HCT116 (cell line): ENCODE measurements around the gene ROBO1. TPM values are rescaled to one million over a fixed set of nuclear protein-coding genes. Genes with fewer than 3 reads are reported as not detected.

ENCODE experiments used
- ATAC-seq: fragments of 200-7000 bp; cut with Tn5 transposase; 2 replicates; pipeline ENCODE4 v1.9.1; 2020; ENCODE audit warnings: mild to moderate bottlenecking, moderate library complexity
- BruUV-seq: library from RNA; stranded (reverse); fragments of 400-500 nt; replicated peaks from 2 replicates; lab custom pipeline; 2021; lab: Mats Ljungman, UMichigan
- CTCF ChIA-PET: fragments of 300-600 bp; sonication (Branson Sonifier 250); formaldehyde crosslinking; loops from one replicate; lab custom pipeline; 2021; ENCODE audit warnings: antibody characterized with exemption; lab: Charles Lee
- POLR2A ChIA-PET: fragments of 300-600, 350-600 bp; sonication (Branson Sonifier 250); formaldehyde crosslinking; loops from one replicate; lab custom pipeline; 2021; ENCODE audit warnings: antibody characterized with exemption; lab: Charles Lee
- RAD21 ChIA-PET, 2 experiments: fragments of 300-600 bp; sonication (Branson Sonifier 250); formaldehyde crosslinking; loops; one replicate each; lab custom pipeline; 2023; ENCODE audit warnings: low total read pairs in 2 of 2; ENCODE audit not compliant: uncharacterized antibody in 2 of 2, unreplicated experiment in 2 of 2, low non-redundant PET in 1 of 2; lab: Charles Lee
- DNase-seq: peaks from one replicate; pipeline ENCODE4 v3.0.0-alpha.2; 2010; ENCODE audit warnings: low read depth, low spot score
- H2AFZ ChIP-seq: fragments of 200-600 bp; shearing (Covaris generic), sonication (generic); 2 replicates; pipeline ENCODE4 v1.6.1; 2017; ENCODE audit warnings: low read depth, mixed run types, mixed read lengths, antibody characterized with exemption, low read length; ENCODE audit not compliant: poor library complexity, severe bottlenecking
- H3K27ac ChIP-seq: 2 replicates; pipeline ENCODE4 v1.5.1; 2012; ENCODE audit warnings: low read depth, low read length
- H3K27me3 ChIP-seq: fragments of 200-600 bp; sonication (generic); 2 replicates; pipeline ENCODE4 v1.6.1; 2016; ENCODE audit warnings: mixed run types, low read length, mixed read lengths; ENCODE audit not compliant: insufficient read depth
- H3K36me3 ChIP-seq, 2 experiments: fragments of 200-500 bp in 1 of 2; fragments of 200-600 bp in 1 of 2; sonication (Bioruptor generic) in 1 of 2; sonication (generic) in 1 of 2; 2 replicates each; pipeline versions ENCODE4 v1.5.1 to v1.6.1; 2014 to 2016; ENCODE audit warnings: low read length in 2 of 2, inconsistent platforms in 1 of 2, mixed read lengths in 1 of 2, mixed run types in 1 of 2; ENCODE audit not compliant: insufficient read depth in 2 of 2, control insufficient read depth in 1 of 2
- H3K4me1 ChIP-seq, 2 experiments: fragments of 200-600 bp in 1 of 2; sonication (generic) in 1 of 2; 2 replicates each; pipeline versions ENCODE4 v1.5.1 to v1.6.1; 2012 to 2017; ENCODE audit warnings: low read length in 2 of 2, inconsistent platforms in 1 of 2, mild to moderate bottlenecking in 1 of 2, mixed read lengths in 1 of 2, mixed run types in 1 of 2, moderate library complexity in 1 of 2; ENCODE audit not compliant: insufficient read depth in 2 of 2, control insufficient read depth in 1 of 2
- H3K4me2 ChIP-seq: fragments of 200-600 bp; sonication (generic); 2 replicates; pipeline ENCODE4 v1.6.1; 2017; ENCODE audit warnings: mixed run types, low read length, mixed read lengths
- H3K4me3 ChIP-seq, 2 experiments: fragments of 200-600 bp in 1 of 2; sonication (generic) in 1 of 2; replicated peaks in 1 of 2; 2 replicates each; pipeline ENCODE4 v1.5.1; 2011 to 2016; ENCODE audit warnings: low read length in 2 of 2, control low read depth in 1 of 2, low read depth in 1 of 2, mild to moderate bottlenecking in 1 of 2, mixed read lengths in 1 of 2, mixed run types in 1 of 2
- H3K79me2 ChIP-seq: fragments of 200-600 bp; sonication (generic); 2 replicates; pipeline ENCODE4 v1.6.1; 2017; ENCODE audit warnings: mild to moderate bottlenecking, mixed run types, low read length, moderate library complexity, mixed read lengths; ENCODE audit not compliant: insufficient read depth
- H3K9ac ChIP-seq: fragments of 200-600 bp; sonication (generic); 2 replicates; pipeline ENCODE4 v1.6.1; 2016; ENCODE audit warnings: low read length, mixed read lengths
- H3K9me2 ChIP-seq: fragments of 200-600 bp; sonication (generic), shearing (Covaris generic); 2 replicates; pipeline ENCODE4 v1.6.1; 2017; ENCODE audit warnings: mixed run types, mild to moderate bottlenecking, moderate library complexity; ENCODE audit not compliant: insufficient read depth
- H3K9me3 ChIP-seq, 2 experiments: fragments of 200-500 bp in 1 of 2; fragments of 200-600 bp in 1 of 2; sonication (Bioruptor generic) in 1 of 2; sonication (generic) in 1 of 2; 2 replicates each; pipeline ENCODE4 v1.6.1; 2014 to 2017; ENCODE audit warnings: low read length in 2 of 2, mixed read lengths in 2 of 2, inconsistent platforms in 1 of 2, low read depth in 1 of 2, mild to moderate bottlenecking in 1 of 2, mixed run types in 1 of 2, moderate library complexity in 1 of 2; ENCODE audit not compliant: control insufficient read depth in 1 of 2, insufficient read depth in 1 of 2
- H4K20me1 ChIP-seq: fragments of 200-600 bp; sonication (generic), shearing (Covaris generic); 2 replicates; pipeline ENCODE4 v1.6.1; 2017; ENCODE audit warnings: mixed run types, mild to moderate bottlenecking, moderate library complexity; ENCODE audit not compliant: insufficient read depth
- ATF3 ChIP-seq: IDR thresholded peaks from 2 replicates; pipeline ENCODE4 v1.6.1; 2012
- CBX3 ChIP-seq: IDR thresholded peaks from 2 replicates; pipeline ENCODE4 v1.6.1; 2012; ENCODE audit warnings: low read depth
- ELF1 ChIP-seq: IDR thresholded peaks from 2 replicates; pipeline ENCODE4 v1.6.1; 2012; ENCODE audit warnings: low read depth, borderline replicate concordance
- EZH2phosphoT487 ChIP-seq: fragments of 200-600 bp; IDR thresholded peaks from 2 replicates; pipeline ENCODE4 v1.6.1; 2018; ENCODE audit warnings: antibody characterized with exemption, borderline replicate concordance
- FOSL1 ChIP-seq: IDR thresholded peaks from 2 replicates; pipeline ENCODE4 v1.6.1; 2012; ENCODE audit warnings: low read depth
- POLR2A ChIP-seq: IDR thresholded peaks from 2 replicates; pipeline ENCODE4 v1.7.0; 2011; ENCODE audit warnings: borderline replicate concordance; ENCODE audit not compliant: insufficient read depth, insufficient read length; ENCODE audit errors: extremely low read depth
- POLR2AphosphoS5 ChIP-seq: IDR thresholded peaks from 2 replicates; pipeline ENCODE4 v1.6.1; 2011; ENCODE audit warnings: mild to moderate bottlenecking, low read depth, low read length, moderate library complexity
- REST ChIP-seq: IDR thresholded peaks from 2 replicates; pipeline ENCODE4 v1.6.1; 2012; ENCODE audit warnings: low read depth
- SIN3A ChIP-seq: IDR thresholded peaks from 2 replicates; pipeline ENCODE4 v1.6.1; 2012; ENCODE audit warnings: low read depth
- SRF ChIP-seq: IDR thresholded peaks from 2 replicates; pipeline ENCODE4 v1.6.1; 2012; ENCODE audit warnings: low read depth
- TCF7L2 ChIP-seq: IDR thresholded peaks from 2 replicates; pipeline ENCODE4 v1.7.0; 2011; ENCODE audit warnings: borderline replicate concordance, inconsistent platforms; ENCODE audit not compliant: insufficient read depth, insufficient read length; ENCODE audit errors: extremely low read depth
- YY1 ChIP-seq: IDR thresholded peaks from 2 replicates; pipeline ENCODE4 v1.6.1; 2011; ENCODE audit warnings: low read length, low read depth, moderate library complexity, mild to moderate bottlenecking; ENCODE audit not compliant: insufficient replicate concordance; ENCODE audit errors: extremely low read depth
- ZBTB33 ChIP-seq: IDR thresholded peaks from 2 replicates; pipeline ENCODE4 v1.6.1; 2011; ENCODE audit warnings: mild to moderate bottlenecking, low read length, moderate library complexity; ENCODE audit not compliant: insufficient replicate concordance; ENCODE audit errors: extremely low read depth
- ZFX ChIP-seq: fragments of 450-650 bp; IDR thresholded peaks from 2 replicates; pipeline ENCODE4 v1.6.1; 2017
- ZNF274 ChIP-seq: fragments of 200-500 bp; sonication (Bioruptor generic); IDR thresholded peaks from 2 replicates; pipeline ENCODE4 v1.6.1; 2014; ENCODE audit warnings: mild to moderate bottlenecking, low read depth, low read length, inconsistent platforms
- intact Hi-C: fragments of 100-400 bp; cut with micrococcal nuclease; formaldehyde crosslinking; loops from 2 replicates; pipeline ENCODE4 v1.10.0; 2022
- total RNA-seq: library from RNA; stranded (reverse); gene quantifications from one replicate; pipeline ENCODE4 v1.2.1, GENCODE V29; 2021; ENCODE audit not compliant: unreplicated experiment
- TF ChIP-seq, protein P1 (sequence below), 3 experiments: fragments of 200-600 bp in 1 of 3; sonication (generic) in 1 of 3; IDR thresholded peaks in 2 of 3; conservative IDR thresholded peaks in 1 of 3; 2 replicates each; pipeline ENCODE4 v1.5.1; 2012 to 2017; ENCODE audit warnings: low read depth in 2 of 3, low read length in 2 of 3, antibody characterized with exemption in 1 of 3, borderline replicate concordance in 1 of 3, control low read depth in 1 of 3, mild to moderate bottlenecking in 1 of 3, mixed read lengths in 1 of 3, mixed run types in 1 of 3, moderate library complexity in 1 of 3; ENCODE audit not compliant: insufficient read depth in 1 of 3

The ROBO1 gene
- total RNA-seq, 1 experiment from 2014 or later = 0.27 TPM

- CTCF ChIA-PET = no interaction called here
- Histone ChIP-seq H3K36me3 (no peaks in the 10 kb centered on the region), H3K9ac (no peak overlapping the region), H2AFZ (no peak overlapping the region), H3K4me1 (no peaks in the 10 kb centered on the region), H3K4me3 (no peak overlapping the region), H3K79me2 (no peaks in the 10 kb centered on the region), H3K9me2 (no peaks in the 10 kb centered on the region), H3K27me3 (no peaks in the 10 kb centered on the region), H4K20me1 (no peaks in the 10 kb centered on the region), H3K9me3 (peaks cover 8 to 16% of the 10 kb centered on the region in 2 experiments; a peak in 3 of 4 replicates), H3K4me2 (no peak overlapping the region), H3K27ac (no peak overlapping the region)
- POLR2A ChIA-PET = no interaction called here
- DNase-seq = no peak
- ATAC-seq = no peak
- BruUV-seq = no TSS peak
- intact Hi-C loops = no loop called here
- no peak for TF ChIP-seq EZH2phosphoT487
- TF ChIP-seq ZNF274 = no peak
- TF ChIP-seq, protein P1, sequence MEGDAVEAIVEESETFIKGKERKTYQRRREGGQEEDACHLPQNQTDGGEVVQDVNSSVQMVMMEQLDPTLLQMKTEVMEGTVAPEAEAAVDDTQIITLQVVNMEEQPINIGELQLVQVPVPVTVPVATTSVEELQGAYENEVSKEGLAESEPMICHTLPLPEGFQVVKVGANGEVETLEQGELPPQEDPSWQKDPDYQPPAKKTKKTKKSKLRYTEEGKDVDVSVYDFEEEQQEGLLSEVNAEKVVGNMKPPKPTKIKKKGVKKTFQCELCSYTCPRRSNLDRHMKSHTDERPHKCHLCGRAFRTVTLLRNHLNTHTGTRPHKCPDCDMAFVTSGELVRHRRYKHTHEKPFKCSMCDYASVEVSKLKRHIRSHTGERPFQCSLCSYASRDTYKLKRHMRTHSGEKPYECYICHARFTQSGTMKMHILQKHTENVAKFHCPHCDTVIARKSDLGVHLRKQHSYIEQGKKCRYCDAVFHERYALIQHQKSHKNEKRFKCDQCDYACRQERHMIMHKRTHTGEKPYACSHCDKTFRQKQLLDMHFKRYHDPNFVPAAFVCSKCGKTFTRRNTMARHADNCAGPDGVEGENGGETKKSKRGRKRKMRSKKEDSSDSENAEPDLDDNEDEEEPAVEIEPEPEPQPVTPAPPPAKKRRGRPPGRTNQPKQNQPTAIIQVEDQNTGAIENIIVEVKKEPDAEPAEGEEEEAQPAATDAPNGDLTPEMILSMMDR (IDR thresholded peaks at IDR 0.05 in 2 of 3, conservative IDR thresholded peaks at IDR 0.05 in 1 of 3; ENCODE audit: borderline replicate concordance in 1 of 3, insufficient read depth in 1 of 3, low read depth in 2 of 3, low read length in 2 of 3) = no peak
- TF ChIP-seq FOSL1 = no peak
- TF ChIP-seq POLR2A = no peak
- no peak for TF ChIP-seq YY1
- TF ChIP-seq SIN3A = no peak
- TF ChIP-seq CBX3 = no peak
- TF ChIP-seq ATF3 = no peak
- no peak for TF ChIP-seq ELF1
- TF ChIP-seq ZFX = no peak
- TF ChIP-seq REST = no peak
- TF ChIP-seq SRF = no peak
- no peak for TF ChIP-seq ZBTB33
- TF ChIP-seq TCF7L2 = no peak
- TF ChIP-seq POLR2AphosphoS5 = no peak
- RAD21 ChIA-PET = no interaction called here
These were observed 726.2 kb downstream of the ROBO1 start for GRCh38 chr3:79041621-79042020.
